ENCODE results near the gene ALOX15.
"Not testable (repeated sequence)": the region's sequence is repeated elsewhere in the genome, so short reads cannot be mapped to it uniquely, and the experiment has no call there.

ALOX15 gene

GRCh38 chr17:4641297-4642195 is at the start of gene ALOX15:
Gene ALOX15, minus strand, starts transcription at chr17:4641678. Its CDS starts 27 bp downstream, at chr17:4641651.
- no peak for DNase-seq

DNA sequence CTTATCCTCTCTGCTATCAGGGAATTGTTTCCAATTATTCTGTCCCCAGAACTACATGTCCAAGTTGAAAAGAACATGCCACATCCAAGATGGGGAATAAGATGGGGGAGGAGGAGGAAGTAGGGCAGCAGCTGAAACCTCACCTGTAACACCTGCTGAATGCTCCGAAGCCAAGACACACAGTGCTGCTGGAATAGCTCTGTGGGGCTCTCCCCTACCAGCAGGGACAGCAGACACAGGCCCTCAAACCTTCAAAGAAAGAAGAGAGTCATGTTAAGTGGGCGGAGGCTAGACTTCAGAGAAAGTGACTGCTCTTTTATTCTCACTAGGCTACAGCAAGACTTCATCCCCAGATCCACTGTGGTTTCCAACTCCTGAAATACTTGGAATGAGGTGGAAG is 49.3 kb upstream of the ALOX15 start:
- no peak for DNase-seq

DNA sequence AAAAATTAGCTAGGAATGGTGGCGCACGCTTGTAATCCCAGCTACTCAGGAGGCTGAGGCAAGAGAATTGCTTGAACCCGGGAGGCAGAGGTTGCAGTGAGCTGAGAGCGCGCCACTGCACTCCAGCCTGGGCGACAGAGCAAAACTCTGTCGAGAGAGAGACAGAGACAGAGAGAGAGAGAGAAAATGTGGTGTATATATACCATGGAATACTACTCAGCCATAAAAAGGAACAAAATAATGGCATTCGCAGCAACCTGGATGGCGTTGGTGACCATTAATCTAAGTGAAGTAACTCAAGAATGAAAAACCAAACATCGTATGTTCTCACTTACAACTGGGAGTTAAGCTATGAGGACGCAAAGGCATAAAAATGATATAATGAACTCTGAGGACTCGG is 48.4 kb upstream of the ALOX15 start:
- DNase-seq = not testable (repeated sequence)

- not testable (repeated sequence) for DNase-seq
Observed at GRCh38 chr17:4683739-4684138, 42.3 kb upstream of the ALOX15 start.

DNA sequence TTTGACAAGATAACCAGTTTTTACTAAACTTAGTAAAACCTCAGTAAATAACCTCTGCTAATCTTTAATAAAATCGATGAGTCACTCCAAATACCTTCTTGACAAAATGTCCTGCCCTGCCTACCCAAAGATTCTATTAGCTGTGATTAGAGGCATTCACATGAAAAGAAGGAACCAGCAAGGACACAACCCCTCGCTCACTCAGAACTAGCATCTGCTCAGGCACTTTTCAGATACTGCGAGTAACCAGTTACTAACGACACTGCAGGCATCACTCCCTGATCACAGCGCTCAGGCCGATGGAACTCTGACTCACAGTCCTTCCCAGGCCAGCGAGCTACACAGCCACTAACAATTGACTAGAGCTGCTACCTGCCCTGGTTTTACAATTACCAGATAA is 38.2 kb upstream of the ALOX15 start:
- no peak for DNase-seq

DNA sequence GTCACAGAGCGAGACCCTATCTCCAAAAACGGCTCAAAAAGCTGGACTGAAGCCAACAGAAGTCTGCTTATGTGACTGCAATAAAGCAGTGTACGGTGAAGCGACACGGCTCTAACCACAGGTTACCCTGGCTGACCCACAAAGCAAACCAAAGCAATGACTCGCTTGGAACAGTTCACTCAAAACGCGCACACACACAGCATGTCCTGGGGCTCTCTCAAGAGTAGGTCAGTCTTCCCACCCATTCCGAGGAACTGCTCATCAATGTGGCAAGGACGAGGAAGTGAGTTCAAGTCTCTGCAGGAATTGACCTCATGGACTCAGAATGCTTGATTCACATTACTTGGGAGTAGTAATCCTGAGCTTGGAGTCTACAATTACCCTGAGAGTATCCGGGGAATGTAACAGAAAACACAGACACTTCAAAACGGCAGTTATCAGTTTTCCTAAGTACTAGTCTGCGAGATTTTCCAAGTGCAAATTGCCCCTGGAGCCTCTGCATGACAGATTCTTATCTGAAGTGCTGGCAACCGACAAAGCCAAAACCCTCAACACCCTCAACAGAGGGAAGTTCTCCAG is 37.1 kb upstream of the ALOX15 start:
- peak; percentile 77 for DNase-seq

GRCh38 chr17:4676791-4677190 is 35.3 kb upstream of the ALOX15 start:
- DNase-seq = no peak

- DNase-seq = no peak
Observed at GRCh38 chr17:4675791-4676190, 34.3 kb upstream of the ALOX15 start.

DNA sequence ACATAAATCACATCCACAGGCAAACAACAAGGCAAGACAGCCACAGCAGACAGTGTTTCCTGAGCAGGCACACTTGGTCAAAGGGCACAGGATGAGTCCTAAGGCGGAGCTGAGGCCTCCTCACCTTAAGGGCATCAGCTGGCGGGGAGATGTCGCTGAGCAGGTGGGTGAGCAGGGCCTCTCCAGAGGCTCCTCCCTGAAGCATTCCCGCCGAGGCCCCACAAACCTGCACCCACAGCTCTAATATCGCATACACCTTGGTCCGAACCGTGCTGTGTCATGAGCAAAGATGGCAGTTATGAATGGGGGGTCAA is 33.2 kb upstream of the ALOX15 start:
- no peak for DNase-seq

DNA sequence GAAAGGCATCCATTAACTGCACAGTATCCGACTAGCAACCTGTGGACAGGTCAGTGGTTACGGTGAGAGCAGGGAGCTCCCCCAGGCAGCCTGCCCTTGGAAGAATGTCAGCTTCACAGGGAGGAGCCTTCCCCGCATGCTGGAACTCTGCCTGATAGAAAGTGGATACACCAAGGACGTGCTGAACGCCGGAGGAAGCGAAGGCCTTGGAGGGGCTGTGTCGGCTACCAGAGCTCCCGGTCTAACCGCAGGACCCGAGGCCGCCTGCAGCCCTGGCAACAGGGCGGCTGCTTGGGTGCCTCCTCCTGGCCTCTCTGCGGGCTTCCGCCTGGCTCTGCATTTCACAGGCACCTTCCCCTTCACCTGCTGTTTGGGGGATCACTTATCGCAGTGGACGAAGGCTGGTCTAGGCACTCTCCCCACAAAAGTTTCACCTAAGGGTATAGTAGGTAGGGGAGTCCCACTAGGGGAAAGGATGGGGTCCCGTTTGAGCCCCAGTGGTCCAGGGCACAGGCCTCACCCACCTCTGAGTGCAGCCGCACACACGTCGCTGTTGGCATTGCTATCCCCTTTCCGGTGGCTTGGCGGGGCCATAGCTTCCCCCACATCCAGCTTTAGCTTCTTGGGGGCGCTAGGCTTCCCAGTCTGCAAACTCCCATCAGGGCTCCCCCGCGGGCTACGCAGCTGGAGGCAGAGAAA is 32.7 kb upstream of the ALOX15 start:
- DNase-seq = no peak

DNA sequence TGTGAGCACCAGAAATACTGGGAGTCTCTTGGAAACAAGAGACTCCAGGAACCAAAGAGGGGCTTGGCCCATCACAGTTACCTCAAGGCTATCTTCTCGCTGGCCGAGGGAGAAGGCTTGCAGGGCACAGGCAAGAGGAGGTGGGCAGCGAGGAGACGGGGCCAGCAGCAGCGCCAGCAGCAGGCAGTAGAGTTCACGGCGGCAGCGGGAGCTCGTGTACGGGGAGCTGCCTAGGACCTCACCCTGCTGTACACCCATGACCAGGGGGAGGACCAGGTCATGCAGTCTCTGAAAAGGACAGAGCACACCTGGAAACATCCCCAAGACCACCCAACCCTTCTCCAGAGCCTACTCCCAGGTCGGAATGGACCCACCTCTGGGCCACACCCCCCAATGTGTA is 31.7 kb upstream of the ALOX15 start:
- DNase-seq = no peak

DNA sequence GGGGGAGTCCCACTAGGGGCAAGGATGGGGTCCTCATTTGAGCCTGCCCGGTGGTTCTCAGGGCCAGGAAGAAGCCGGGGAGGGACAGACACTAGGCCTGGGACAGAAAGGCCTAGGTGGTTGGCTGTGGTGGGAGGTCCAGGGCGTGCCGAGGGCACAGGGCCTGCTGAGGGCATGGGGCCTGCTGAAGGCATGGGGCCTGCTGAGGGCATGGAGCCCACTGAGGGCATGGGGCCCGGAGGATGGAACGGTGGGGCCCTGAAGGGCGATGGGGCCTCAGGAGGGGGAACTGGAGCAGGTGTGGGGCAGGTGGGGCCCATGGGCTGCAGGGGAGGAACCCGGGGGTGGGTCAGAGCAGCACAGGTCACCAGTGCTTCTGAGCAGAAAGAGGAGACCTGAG is 31.3 kb upstream of the ALOX15 start:
- DNase-seq = no peak

DNA sequence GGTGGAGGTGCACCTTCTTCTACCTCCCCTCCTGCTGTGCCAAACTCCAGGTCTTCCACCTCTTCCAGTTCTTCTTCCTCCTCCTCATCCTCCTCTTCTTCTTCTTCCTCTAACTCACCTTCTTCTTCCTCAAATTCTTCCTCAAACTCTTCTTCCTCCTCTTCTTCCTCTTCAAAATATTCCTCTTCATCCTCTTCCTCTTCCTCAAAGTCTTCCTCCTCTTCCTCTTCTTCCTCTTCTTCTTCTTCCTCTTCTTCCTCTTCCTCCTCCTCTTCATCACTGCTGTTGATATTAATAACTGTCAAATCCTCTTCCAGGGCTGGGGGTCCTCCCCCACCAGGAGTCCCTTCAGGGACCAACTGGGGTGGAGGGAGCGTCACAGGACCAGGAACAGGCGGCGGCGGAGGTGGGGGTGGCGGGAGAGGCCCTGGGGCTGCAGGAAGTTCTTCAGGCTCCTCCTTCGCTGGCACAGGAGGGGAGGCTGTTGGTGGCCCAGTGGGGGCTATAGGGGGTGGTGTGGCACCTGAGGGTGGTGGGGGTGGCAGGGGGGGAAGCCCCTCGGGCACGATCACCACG is 30.7 kb upstream of the ALOX15 start:
- DNase-seq = no peak

- no peak for DNase-seq
Observed at GRCh38 chr17:4667166-4667565, 25.7 kb upstream of the ALOX15 start.

DNA sequence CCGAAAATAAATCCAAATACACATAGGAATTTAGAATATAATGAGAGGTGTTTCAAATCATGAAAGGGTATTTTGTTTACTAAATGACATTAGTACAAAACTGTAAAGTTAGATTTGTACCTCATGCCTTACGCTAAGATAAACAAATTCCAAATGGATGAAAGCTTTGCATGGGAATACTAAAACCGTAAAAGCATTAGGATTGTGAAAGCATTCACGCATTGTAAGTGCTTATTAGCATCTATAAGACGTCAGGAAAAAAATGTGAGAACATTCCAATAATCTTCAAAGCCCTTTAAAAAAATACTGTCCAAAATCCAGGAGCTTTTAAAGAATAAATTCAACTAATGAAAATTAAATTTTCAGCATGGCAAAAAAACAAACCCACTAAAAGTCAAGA is 24.8 kb upstream of the ALOX15 start:
- no peak for DNase-seq

- DNase-seq = no peak
Observed at GRCh38 chr17:4665027-4665426, 23.5 kb upstream of the ALOX15 start.

- DNase-seq = no peak
Observed at GRCh38 chr17:4664230-4664629, 22.8 kb upstream of the ALOX15 start.

DNA sequence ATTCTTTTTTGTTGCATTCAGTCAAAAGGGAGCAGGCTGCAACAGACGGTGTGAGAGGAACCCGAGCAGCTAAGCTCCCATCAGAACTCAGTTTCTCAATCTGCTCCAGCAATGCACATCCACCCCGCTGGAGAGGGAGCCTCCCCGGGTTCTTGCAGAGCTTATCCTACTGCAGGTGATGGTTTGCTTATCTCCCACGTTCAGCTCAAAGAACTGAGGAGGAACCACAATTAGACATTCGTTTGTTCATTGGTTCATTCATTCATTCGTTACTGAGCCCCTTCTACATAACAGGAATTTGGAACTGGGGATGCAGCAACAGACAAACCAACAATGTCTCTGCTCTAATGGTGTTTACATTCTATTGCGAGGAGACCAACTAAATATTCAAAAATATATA is 22.2 kb upstream of the ALOX15 start:
- no peak for DNase-seq

- peak; percentile 78 for DNase-seq
Observed at GRCh38 chr17:4658478-4659305, 17.2 kb upstream of the ALOX15 start.

DNA sequence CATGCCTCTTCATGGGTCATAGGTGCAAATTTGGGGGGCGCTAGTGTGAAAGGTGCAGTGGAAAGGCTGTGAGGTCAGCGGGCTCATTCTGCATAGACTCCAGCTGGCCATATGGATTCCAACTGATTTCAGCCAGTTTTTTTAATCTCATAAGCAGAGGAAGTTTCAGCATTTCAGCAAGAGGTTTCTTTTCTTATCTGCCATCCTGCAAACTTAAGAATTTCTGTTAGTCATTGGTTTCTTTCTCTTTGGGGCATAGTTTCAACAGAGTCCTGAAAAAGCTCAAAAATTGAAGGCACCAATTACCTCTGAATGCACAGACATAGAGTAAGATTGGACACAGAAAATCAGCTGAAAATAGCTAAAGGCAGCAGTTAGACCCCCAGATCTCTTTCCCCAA is 16.2 kb upstream of the ALOX15 start:
- peak; percentile 33 for DNase-seq

- not testable (repeated sequence) for DNase-seq
Observed at GRCh38 chr17:4655933-4656332, 14.5 kb upstream of the ALOX15 start.

GRCh38 chr17:4652997-4653396 is 11.5 kb upstream of the ALOX15 start:
- DNase-seq = no peak

DNA sequence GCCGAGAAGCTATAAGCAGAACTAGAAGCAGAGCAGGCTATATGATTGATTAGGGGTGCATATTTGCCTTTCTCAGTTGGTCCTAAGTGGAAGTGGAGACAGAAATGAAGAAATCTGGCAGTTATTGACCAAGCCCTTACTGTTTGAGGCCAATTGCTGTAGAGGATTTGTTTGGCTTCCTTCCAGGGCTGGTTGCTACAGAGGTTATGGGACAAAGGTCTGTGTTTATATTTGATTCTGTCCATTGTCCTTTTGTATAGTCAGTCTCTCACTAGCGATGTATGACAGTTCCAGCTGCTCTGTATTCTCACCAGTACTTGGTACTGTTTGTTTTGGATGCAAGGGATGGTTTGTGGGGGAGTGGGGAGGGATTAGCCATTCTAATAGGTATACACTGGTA is 7.3 kb upstream of the ALOX15 start:
- DNase-seq = peak; percentile 61
